ENCODE results near the gene C16orf74. TPM values are rescaled to one million over a fixed set of nuclear protein-coding genes. Genes with fewer than 3 reads are reported as not detected.

Gene C16orf74
- total and polyA plus RNA-seq, 3 donors from 2014 or later = 3.8 to 6.0 (median 4.3) TPM

- no peak overlapping the region for H3K27ac ChIP-seq
- no peaks in the 10 kb centered on the region for H3K36me3 ChIP-seq (ENCODE audit: low read depth, missing control alignments)
- WGBS, 2 donors = 13 to 17% methylated on average over 17 of the region's 17 CpGs
- H3K4me1 ChIP-seq = peaks cover 12% of the 10 kb centered on the region
- H3K4me3 ChIP-seq = peak overlapping the region; percentile 94 to 97
- intact Hi-C loops (cut with DNase I; ENCODE audit: low total_unique reads) = no loop called here
- TF ChIP-seq CTCF (IDR thresholded peaks at IDR 0.05) (no peak), POLR2A (IDR thresholded peaks at IDR 0.05) (no peak)
- H3K9me3 ChIP-seq = no peaks in the 10 kb centered on the region
- H3K27me3 ChIP-seq = no peaks in the 10 kb centered on the region
- no peak for DNase-seq
Measured at GRCh38 chr16:85798283-85798776, 47.4 kb upstream of the C16orf74 start.

DNA sequence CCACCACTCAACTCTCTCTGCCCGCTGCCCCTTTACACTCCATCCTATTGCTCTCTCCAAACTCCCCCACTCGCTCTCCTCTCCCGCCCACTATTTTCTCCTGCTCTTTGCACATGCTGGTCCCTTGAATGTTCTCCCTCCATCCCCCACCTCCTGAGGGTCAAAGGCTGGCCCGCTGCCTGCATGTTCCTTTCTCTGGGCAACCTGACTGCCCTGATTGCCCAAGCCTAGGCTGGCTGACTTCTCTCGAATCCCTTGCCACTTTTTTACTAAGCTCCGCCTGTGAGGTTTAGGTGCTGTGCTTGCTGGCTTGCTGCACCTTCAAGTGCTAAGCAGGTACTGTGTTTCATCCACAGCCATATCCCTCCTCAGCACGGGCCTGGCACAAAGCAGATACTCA is 45.7 kb upstream of the C16orf74 start:
- Histone ChIP-seq H3K27me3 (no peaks in the 10 kb centered on the region), H3K4me1 (peaks cover 12% of the 10 kb centered on the region), H3K9me3 (no peaks in the 10 kb centered on the region), H3K4me3 (no peak overlapping the region), H3K27ac (no peak overlapping the region), H3K36me3 (ENCODE audit: low read depth, missing control alignments) (no peaks in the 10 kb centered on the region)
- 92% methylated on average over 7 of the region's 7 CpGs for WGBS, 2 donors
- no peak for DNase-seq
- no peak for TF ChIP-seq CTCF (IDR thresholded peaks at IDR 0.05)
- TF ChIP-seq POLR2A (IDR thresholded peaks at IDR 0.05) = no peak
- intact Hi-C loops (cut with DNase I; ENCODE audit: low total_unique reads) = no loop called here

GRCh38 chr16:85796152-85796551 is 45.3 kb upstream of the C16orf74 start:
- intact Hi-C loops (cut with DNase I; ENCODE audit: low total_unique reads) = no loop called here
- DNase-seq = no peak
- H3K27me3 ChIP-seq = no peaks in the 10 kb centered on the region
- WGBS, 2 donors = 93 to 94% methylated on average over 6 of the region's 6 CpGs
- H3K4me1 ChIP-seq = peaks cover 12% of the 10 kb centered on the region
- no peak for TF ChIP-seq CTCF (IDR thresholded peaks at IDR 0.05)
- TF ChIP-seq POLR2A (IDR thresholded peaks at IDR 0.05) = no peak
- no peaks in the 10 kb centered on the region for H3K9me3 ChIP-seq
- H3K27ac ChIP-seq = no peak overlapping the region
- H3K4me3 ChIP-seq = no peak overlapping the region
- no peaks in the 10 kb centered on the region for H3K36me3 ChIP-seq (ENCODE audit: low read depth, missing control alignments)

DNA sequence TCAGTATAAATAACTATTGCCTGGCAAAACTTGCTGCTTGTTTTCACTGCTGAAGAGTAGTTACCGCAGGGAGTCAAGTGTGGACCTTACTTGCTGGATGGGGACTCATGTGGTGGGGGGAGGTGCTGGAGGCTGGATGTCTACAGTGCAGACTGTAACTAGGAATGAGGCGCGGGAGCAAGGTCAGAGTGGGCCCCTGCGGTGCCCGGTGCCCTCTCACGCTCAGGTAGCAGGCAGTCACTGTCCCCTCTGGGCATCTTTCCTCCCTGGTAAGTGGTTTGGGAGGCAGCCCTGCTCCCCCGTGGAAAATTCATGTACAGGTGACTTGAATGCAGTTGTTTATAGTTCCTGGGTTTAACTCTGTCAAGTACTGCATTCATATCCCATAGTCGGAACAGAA is 43.8 kb upstream of the C16orf74 start:
- intact Hi-C loops (cut with DNase I; ENCODE audit: low total_unique reads) = no loop called here
- Histone ChIP-seq H3K4me3 (no peak overlapping the region), H3K4me1 (peaks cover 12% of the 10 kb centered on the region), H3K27ac (no peak overlapping the region), H3K36me3 (ENCODE audit: low read depth, missing control alignments) (no peaks in the 10 kb centered on the region), H3K9me3 (no peaks in the 10 kb centered on the region), H3K27me3 (no peaks in the 10 kb centered on the region)
- DNase-seq = no peak
- no peak for TF ChIP-seq CTCF (IDR thresholded peaks at IDR 0.05)
- no peak for TF ChIP-seq POLR2A (IDR thresholded peaks at IDR 0.05)
- WGBS, 2 donors = 85 to 89% methylated on average over 7 to 8 of the region's 8 CpGs

DNA sequence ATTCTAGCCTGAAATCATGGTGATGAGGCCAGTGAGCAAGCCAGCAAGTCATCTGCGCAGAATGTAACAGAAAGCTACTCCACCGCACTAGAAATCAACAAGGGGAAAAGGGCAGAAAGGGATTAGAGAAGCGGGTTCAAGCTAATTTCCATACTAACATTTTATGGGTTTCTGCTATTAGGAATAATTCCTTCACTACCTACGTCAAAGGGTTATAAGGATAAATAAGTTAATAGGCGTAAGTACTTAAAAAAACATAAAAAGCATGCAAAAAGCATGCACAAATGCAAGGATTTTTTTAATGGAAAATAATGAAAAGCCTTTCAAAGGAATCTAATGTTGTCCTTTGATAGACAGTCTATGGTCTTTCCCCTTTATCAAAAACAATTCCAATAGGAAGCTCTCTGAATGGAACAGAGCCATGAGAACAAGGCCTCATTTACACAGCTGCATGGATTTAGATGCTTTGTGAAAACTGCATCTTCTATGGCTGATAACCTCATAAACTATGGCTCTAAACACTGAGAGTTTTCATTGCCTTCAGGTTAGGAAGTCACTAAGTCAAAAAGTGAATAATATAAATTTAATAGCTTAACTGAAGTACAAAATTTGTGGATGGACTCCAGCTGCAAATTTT is 42.9 kb upstream of the C16orf74 start:
- intact Hi-C loops (cut with DNase I; ENCODE audit: low total_unique reads) = no loop called here
- Histone ChIP-seq H3K9me3 (no peaks in the 10 kb centered on the region), H3K27me3 (no peaks in the 10 kb centered on the region), H3K4me3 (no peak overlapping the region), H3K36me3 (ENCODE audit: low read depth, missing control alignments) (no peaks in the 10 kb centered on the region), H3K27ac (no peak overlapping the region), H3K4me1 (peaks cover 12% of the 10 kb centered on the region)
- 98 to 99% methylated on average over 5 of the region's 5 CpGs for WGBS, 2 donors
- no peak for TF ChIP-seq CTCF (IDR thresholded peaks at IDR 0.05)
- no peak for TF ChIP-seq POLR2A (IDR thresholded peaks at IDR 0.05)
- no peak for DNase-seq
